Right lobe of liver (tissue), 4 donors: Measurements from ENCODE around the gene EPYC.

Experiments
- CTCF ChIP-seq, 4 donors: fragments of 200-600 bp in 3 of 4; fragments of 450-650 bp in 1 of 4; IDR thresholded peaks; one replicate each; pipeline versions ENCODE4 v1.5.1 to v1.8.0; 2016 to 2022; ENCODE audit warnings: antibody characterized with exemption in 4 of 4, mild to moderate bottlenecking in 2 of 4
- POLR2A ChIP-seq: fragments of 450-650 bp; IDR thresholded peaks from one replicate; pipeline ENCODE4 v1.6.1; 2017; ENCODE audit warnings: antibody characterized with exemption, mild to moderate bottlenecking
- donor health status: DM: no; HTN: no; CAD: no.
- donor health status: DM: no; HTN: no; CAD: no.
- donor health status: DM: no; HTN: yes; CAD: no.

- no peak for TF ChIP-seq CTCF (IDR thresholded peaks at IDR 0.05)
- no peak for TF ChIP-seq POLR2A
These were observed 17.7 kb downstream of the EPYC start for GRCh38 chr12:90987101-90987500.
